Muscle of back (tissue), 11 donors: Measurements from ENCODE around the gene PKD1L1. TPM values are rescaled to one million over a fixed set of nuclear protein-coding genes. Genes with fewer than 3 reads are reported as not detected.
A peak's percentile ranks its signal among the peaks of the same experiment; 100 is the strongest.

Experiments used
- DNase-seq, 3 donors: peaks; one replicate each; pipeline versions ENCODE4 v3.0.0 to v3.0.0-alpha.2; 2013
- polyA plus RNA-seq, 10 donors: library from polyadenylated mRNA; unstranded; fragments of 120-200 nt; gene quantifications; one replicate each; pipeline ENCODE4 v1.2.1, GENCODE V29; 2013; ENCODE audit not compliant: insufficient read length in 10 of 10

Gene PKD1L1
- polyA plus RNA-seq, 10 donors: 0.14 to 1.4 (median 0.67) TPM

GRCh38 chr7:47875998-47876744 lies 72.1 kb downstream of the PKD1L1 start:
- DNase-seq: no peak

DNA sequence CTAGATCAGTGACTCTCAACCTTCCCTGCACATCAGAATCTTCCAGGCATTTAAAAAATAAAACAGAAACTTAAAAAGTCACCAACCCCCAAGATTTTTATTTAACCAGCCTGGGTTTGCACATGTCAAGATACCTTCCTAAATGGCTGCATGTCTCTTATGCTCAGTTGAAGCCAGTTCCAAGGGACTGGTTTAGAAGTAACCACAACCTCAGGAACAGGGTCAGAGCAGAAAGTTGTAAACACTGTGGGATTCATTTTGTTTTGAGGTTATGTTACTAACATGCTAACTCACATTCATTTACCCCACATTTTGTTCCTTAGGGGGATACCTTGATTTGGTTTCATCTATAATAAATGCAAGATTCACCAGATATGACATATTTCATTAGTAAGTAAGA lies 72.9 kb downstream of the PKD1L1 start:
- DNase-seq: no peak

- no peak for DNase-seq
These were observed 74.5 kb downstream of the PKD1L1 start for GRCh38 chr7:47873762-47874161.

- no peak for DNase-seq
These were observed 81.0 kb downstream of the PKD1L1 start for GRCh38 chr7:47867286-47867685.

DNA sequence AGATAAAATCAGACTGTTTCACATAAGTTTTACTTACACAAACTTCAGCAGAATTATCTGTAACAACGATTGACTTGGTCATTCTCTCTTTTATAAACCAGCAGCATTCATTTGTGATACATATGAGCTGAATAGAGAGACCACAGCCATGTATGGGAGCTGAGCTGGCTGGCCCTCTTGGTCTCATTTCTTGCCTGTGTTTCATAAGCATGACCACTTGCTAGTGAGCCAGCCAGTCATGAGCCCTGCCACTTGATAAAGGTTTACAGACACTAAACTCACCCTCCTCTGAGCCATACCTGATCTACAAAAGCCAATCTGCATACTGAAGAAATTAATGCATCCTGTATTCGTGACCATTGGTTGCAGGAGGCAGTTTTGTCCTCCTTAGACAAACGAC lies 82.1 kb downstream of the PKD1L1 start:
- no peak for DNase-seq

- DNase-seq: no peak
These were observed 95.7 kb downstream of the PKD1L1 start for GRCh38 chr7:47852330-47853245.

DNA sequence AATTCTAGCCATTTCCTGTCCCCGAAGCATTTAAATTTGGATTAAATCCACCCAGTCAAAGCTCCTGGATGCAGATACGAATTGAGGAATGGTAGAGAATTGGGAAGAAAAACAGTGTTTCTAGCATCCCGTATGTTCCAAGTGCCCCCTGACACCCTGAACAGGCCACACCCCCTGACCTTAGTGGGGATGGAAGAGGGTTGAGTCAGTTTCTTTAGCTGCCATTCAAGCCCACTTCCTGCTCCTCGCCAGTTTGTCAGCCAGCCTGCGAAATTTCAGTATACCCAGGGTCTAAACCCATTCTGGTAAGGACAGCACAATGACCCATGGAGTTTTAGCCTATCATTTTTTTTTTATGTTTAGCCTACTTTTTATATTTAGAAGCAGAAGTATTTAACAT lies 101.1 kb downstream of the PKD1L1 start:
- no peak for DNase-seq

DNA sequence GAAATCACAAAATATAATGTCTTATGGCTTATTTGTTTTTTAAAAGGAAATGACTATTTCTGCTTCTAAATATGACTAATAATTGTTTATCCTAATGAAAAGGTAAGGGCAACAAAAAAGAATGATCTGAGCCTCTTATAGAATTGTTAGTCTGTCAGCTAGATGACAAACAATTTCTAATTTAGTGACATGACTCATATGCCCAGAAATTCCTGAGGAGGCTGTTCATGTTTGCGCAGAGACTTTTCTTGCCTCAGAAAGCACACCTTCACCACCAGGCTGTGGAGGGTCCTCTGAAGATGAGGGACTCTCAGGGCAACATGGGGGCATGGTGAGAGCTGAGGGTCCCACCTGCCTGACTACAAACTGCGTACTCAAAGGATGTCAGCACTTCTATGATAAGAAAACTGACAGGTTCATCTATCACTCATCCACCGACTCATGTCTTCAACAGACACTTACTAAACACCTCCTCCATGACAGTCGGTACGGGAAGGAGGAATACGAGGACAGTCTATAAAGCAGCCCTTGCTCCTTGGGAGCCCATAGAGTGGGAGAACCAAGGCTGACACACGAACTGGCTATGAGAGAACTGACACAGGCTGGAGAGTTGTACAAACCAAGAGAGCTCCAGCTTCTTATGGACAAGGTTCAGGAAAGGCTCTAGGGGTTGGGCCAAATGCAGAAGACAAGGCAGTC lies 102.0 kb downstream of the PKD1L1 start:
- no peak for DNase-seq

DNA sequence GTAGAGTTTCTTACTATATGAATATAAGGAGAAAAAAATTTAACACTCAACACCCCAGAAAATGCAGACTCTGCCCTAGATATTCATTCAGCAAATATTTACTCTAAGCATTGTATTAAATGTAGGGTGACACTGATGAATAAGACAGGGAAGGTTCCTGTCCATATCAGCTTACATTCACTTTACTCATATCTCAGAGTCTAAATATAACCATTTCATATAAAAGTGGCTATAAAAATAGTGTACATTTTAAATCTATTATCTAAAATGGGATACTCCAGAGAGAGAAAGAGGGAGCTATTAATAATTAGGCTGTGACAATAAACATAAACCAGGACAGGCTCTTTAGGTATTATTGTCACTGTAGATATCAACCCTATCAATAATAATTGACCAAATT lies 104.0 kb downstream of the PKD1L1 start:
- no peak for DNase-seq

DNA sequence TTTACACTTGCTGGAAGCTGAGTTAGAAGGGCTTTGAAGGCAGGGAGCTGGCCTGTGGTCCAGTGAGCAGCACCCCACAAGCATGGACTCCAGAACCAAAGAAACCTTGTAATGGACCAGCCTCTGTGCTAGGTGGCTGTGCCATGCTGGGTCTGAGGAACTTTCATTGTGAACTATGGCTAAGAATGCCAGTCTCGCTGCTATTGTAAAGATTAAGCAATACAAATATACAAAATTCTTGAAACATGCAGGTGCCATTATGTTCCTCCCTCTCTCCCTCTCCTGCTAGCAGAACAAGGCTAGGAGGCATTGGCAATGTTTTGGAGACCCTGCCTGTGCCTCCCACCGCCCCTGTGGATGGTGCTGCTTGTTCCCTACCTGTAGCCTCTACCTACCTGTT lies 105.0 kb downstream of the PKD1L1 start:
- no peak for DNase-seq

- no peak for DNase-seq
These were observed 108.9 kb downstream of the PKD1L1 start for GRCh38 chr7:47839381-47839780.

- DNase-seq: peak in 1 of 3 donors; percentile 54
These were observed 110.4 kb downstream of the PKD1L1 start for GRCh38 chr7:47837826-47838225.

DNA sequence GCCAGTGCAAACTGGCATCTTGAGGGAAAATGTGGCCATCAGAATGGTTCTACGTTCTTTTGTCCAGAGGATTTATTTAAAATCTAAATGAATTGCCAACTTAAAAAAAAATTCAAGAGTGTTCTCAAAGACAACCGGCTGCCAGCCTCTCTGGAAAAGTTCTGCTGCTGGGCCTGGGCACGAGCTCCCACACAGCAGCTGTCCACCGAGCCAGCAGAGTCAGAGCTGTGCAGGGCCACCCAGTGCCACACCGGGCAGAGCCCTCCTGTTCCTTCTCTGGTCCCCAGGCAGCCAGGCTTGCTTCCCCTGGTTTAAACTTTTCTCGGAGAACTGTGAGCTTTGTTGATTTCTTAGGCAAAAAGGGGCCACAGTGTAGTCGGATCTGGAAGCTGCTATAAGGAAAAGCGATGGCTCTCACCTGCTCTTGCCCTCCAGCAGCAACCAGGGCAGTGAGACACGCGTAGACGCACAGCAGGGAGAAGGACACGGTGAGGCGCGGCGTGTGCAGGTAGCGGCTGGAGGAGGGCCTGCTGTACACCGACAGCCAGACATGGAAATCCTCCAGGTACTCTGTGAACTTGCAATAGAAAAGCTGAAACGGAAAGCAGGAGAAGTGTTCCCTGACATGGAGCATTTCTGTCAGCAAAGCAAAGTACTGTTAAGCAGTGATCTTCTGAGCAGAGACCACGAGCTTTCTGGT lies 111.6 kb downstream of the PKD1L1 start:
- peak in 1 of 3 donors; percentile 34 for DNase-seq

- no peak for DNase-seq
These were observed 112.2 kb downstream of the PKD1L1 start for GRCh38 chr7:47836080-47836479.

- no peak for DNase-seq
These were observed 115.1 kb downstream of the PKD1L1 start for GRCh38 chr7:47833211-47833610.

DNA sequence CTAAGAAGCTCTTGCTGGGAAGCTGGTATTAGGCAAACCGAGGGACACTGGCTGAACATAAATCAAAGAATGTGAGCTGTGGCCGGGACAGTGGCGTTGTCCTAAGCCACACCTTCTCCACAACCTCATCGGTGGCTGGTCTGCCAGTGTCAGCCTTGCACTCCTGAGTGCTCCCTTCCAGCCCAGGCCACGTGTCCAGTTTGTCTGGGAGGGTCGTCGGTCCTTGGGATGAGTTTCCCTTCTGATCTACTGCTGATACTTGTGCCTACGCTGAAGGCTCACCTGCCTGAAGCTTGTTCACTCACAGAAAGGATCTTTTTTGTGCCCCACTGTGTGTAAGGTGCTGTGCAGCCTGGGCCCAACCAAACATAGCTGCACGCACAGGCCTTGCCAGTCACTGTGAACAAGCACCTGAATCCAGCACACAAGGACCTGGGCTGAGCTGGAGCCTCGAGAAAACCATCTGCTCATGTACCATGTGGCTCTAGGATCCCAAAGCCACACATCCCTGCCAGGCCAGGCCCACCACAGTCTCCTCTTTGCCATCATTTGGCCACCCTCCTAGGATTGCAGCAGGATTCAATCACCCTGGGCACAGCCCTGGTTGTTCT lies 116.1 kb downstream of the PKD1L1 start:
- no peak for DNase-seq

DNA sequence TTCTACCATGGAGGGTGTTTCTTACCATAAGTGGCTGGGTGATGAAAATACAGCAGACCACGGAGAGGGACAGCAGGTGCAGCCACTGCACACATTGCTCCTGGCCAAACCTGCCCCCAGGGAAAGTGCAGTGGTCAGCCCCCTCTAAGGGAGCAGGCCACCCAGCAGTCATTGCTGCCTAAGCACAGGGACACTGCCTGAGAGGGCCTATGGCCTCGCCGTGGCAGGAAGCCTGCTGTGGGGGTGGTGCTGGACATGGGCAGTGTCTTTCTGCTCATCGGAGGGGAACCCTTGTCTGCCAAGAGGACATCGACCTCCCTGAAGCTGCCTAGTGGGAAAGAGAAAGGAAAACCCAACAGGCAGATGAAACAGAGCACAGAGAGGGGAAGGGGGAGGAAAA lies 118.3 kb downstream of the PKD1L1 start:
- no peak for DNase-seq

DNA sequence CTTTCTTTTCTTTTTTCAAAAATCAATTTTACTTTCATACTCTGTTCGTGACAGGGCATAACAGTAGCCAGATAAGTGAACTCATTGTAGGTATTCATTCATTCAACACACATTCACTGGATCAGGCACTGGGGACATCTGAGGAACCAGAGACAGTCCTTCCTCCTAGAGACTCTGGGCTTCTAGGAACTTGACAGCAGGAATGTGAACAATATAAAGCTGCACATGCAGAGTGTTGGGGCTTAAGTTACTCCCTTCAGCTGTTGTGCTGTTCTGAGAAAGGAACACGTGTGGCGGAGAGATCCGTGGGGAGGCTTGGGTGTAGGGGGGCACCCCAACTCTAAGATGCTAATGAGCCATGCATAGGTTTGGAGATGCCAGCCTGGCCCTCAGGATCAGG lies 120.4 kb downstream of the PKD1L1 start:
- peak in 1 of 3 donors; percentile 30 for DNase-seq

- no peak for DNase-seq
These were observed 120.9 kb downstream of the PKD1L1 start for GRCh38 chr7:47827351-47827756.

- no peak for DNase-seq
These were observed 121.5 kb downstream of the PKD1L1 start for GRCh38 chr7:47826754-47827153.

DNA sequence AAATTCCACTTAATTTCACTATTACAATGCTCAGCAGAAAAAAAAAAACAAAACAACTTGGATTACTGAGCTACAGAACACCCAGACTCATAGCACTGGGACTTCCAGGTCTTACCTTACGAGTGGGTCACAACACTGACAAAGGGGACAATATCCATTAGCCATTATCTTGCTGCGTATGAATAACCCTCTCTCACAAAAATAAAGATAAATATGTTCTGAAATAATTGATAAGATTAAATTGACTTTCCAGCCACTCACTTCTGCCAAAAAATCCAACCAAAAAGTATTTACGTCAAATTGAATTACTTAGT lies 128.7 kb downstream of the PKD1L1 start:
- no peak for DNase-seq
